ENCODE measurements around the gene KIAA1217.
"Not testable (repeated sequence)": the region's sequence is repeated elsewhere in the genome, so short reads cannot be mapped to it uniquely, and the experiment has no call there.

Gene KIAA1217

GRCh38 chr10:24445958-24446357 lies 237.0 kb downstream of the KIAA1217 start:
- not testable (repeated sequence) for DNase-seq

GRCh38 chr10:24446739-24447138 lies 237.8 kb downstream of the KIAA1217 start:
- peak; percentile 84 for DNase-seq

GRCh38 chr10:24448351-24448999 lies 239.5 kb downstream of the KIAA1217 start:
- peak; percentile 75 for DNase-seq

- peak; percentile 66 for DNase-seq
Measured at GRCh38 chr10:24449321-24449740, 240.4 kb downstream of the KIAA1217 start.

- DNase-seq, result no peak
Measured at GRCh38 chr10:24449769-24450310, 240.9 kb downstream of the KIAA1217 start.

- DNase-seq, result no peak
Measured at GRCh38 chr10:24451325-24451820, 242.4 kb downstream of the KIAA1217 start.

GRCh38 chr10:24452030-24452429 lies 243.1 kb downstream of the KIAA1217 start:
- no peak for DNase-seq

- peak; percentile 80 for DNase-seq
Measured at GRCh38 chr10:24453404-24453830, 244.5 kb downstream of the KIAA1217 start.

- no peak for DNase-seq
Measured at GRCh38 chr10:24453973-24454372, 245.0 kb downstream of the KIAA1217 start.

GRCh38 chr10:24455447-24455846 lies 246.5 kb downstream of the KIAA1217 start:
- no peak for DNase-seq

- peak; percentile 96 for DNase-seq
Measured at GRCh38 chr10:24456322-24456721, 247.4 kb downstream of the KIAA1217 start.

GRCh38 chr10:24457661-24458318 lies 248.9 kb downstream of the KIAA1217 start:
- no peak for DNase-seq

- DNase-seq, result no peak
Measured at GRCh38 chr10:24459836-24460235, 250.9 kb downstream of the KIAA1217 start.

- DNase-seq, result no peak
Measured at GRCh38 chr10:24462291-24462813, 253.4 kb downstream of the KIAA1217 start.

GRCh38 chr10:24462889-24463552 lies 254.1 kb downstream of the KIAA1217 start:
- DNase-seq, result peak; percentile 44

GRCh38 chr10:24463611-24464426 lies 254.9 kb downstream of the KIAA1217 start:
- DNase-seq, result peak; percentile 96

GRCh38 chr10:24465124-24465874 lies 256.4 kb downstream of the KIAA1217 start:
- peak; percentile 89 for DNase-seq

GRCh38 chr10:24465891-24466818 lies 257.2 kb downstream of the KIAA1217 start:
- peak; percentile 93 for DNase-seq

- no peak for DNase-seq
Measured at GRCh38 chr10:24467136-24467535, 258.2 kb downstream of the KIAA1217 start.

- DNase-seq, result no peak
Measured at GRCh38 chr10:24467605-24468004, 258.7 kb downstream of the KIAA1217 start.
